Tibial artery (tissue), 4 donors: ENCODE data around the gene BCAS1.

Experiments used
- DNase-seq, 2 donors: peaks; one replicate each; pipeline ENCODE4 v3.0.0-alpha.2; 2019
- H3K27ac ChIP-seq, 2 donors: fragments of 200-600 bp; sonication (generic) in 1 of 2; 1 replicate in 1 of 2; 2 replicates in 1 of 2; pipeline ENCODE4 v1.5.1; 2018 to 2019; ENCODE audit warnings: mild to moderate bottlenecking in 1 of 2
- H3K27me3 ChIP-seq, 2 donors: fragments of 200-600 bp; sonication (generic) in 1 of 2; one replicate each; pipeline versions ENCODE4 v1.5.1 to v1.6.0; 2016 to 2019
- H3K36me3 ChIP-seq, 3 donors: fragments of 200-600 bp; sonication (generic) in 2 of 3; one replicate each; pipeline ENCODE4 v1.5.1; 2016 to 2019; ENCODE audit warnings: mild to moderate bottlenecking in 2 of 3
- H3K4me1 ChIP-seq, 4 donors: fragments of 200-600 bp; sonication (generic) in 2 of 4; 1 replicate in 3 of 4; 2 replicates in 1 of 4; pipeline ENCODE4 v1.5.1; 2016 to 2019
- H3K4me3 ChIP-seq, 2 donors: fragments of 200-600 bp; sonication (generic) in 1 of 2; 1 replicate in 1 of 2; 2 replicates in 1 of 2; pipeline ENCODE4 v1.5.1; 2018 to 2019; ENCODE audit warnings: mild to moderate bottlenecking in 2 of 2
- H3K9me3 ChIP-seq, 3 donors: fragments of 200-600 bp; sonication (generic) in 1 of 3; one replicate each; pipeline ENCODE4 v1.5.1; 2016 to 2019
- intact Hi-C: fragments of 100-400 bp; cut with DNase I; formaldehyde crosslinking; loops from one replicate; pipeline ENCODE4 v1.15.0; 2023; ENCODE audit warnings: low total_unique reads
- TF ChIP-seq, protein P1 (sequence below), 2 experiments: fragments of 200-600 bp in 1 of 2; fragments of 450-650 bp in 1 of 2; IDR thresholded peaks; one replicate each; pipeline ENCODE4 v1.5.1; 2017 to 2019; ENCODE audit warnings: antibody characterized with exemption in 2 of 2, mild to moderate bottlenecking in 1 of 2, moderate library complexity in 1 of 2

BCAS1 gene

DNA sequence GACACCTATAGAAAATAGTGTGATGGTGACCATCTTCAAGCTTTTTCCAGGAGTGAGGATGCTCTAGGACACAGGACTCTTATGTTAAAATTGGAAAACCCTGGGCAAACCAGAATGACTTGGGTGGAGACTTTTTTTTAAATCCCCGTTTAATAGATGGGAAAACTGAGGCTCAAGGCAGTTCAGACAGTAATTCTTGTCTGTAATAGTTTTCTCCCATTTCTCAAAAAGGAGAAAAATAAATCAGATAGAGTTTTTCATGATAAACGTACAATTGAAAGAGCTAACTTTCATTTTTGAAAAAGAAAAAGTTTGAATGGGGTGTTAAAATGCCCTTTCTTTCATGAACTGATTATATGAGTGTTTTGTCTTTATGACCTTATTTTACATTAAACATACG is 6.8 kb downstream of the BCAS1 start:
- Histone ChIP-seq H3K27ac (no peak overlapping the region), H3K36me3 (no peaks in the 10 kb centered on the region), H3K4me3 (no peak overlapping the region), H3K27me3 (peaks cover 0 to 11% of the 10 kb centered on the region in 2 donors), H3K9me3 (no peaks in the 10 kb centered on the region), H3K4me1 (no peaks in the 10 kb centered on the region)
- intact Hi-C loops: no loop called here
- DNase-seq: no peak
- TF ChIP-seq, protein P1, sequence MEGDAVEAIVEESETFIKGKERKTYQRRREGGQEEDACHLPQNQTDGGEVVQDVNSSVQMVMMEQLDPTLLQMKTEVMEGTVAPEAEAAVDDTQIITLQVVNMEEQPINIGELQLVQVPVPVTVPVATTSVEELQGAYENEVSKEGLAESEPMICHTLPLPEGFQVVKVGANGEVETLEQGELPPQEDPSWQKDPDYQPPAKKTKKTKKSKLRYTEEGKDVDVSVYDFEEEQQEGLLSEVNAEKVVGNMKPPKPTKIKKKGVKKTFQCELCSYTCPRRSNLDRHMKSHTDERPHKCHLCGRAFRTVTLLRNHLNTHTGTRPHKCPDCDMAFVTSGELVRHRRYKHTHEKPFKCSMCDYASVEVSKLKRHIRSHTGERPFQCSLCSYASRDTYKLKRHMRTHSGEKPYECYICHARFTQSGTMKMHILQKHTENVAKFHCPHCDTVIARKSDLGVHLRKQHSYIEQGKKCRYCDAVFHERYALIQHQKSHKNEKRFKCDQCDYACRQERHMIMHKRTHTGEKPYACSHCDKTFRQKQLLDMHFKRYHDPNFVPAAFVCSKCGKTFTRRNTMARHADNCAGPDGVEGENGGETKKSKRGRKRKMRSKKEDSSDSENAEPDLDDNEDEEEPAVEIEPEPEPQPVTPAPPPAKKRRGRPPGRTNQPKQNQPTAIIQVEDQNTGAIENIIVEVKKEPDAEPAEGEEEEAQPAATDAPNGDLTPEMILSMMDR (IDR thresholded peaks at IDR 0.05): no peak

DNA sequence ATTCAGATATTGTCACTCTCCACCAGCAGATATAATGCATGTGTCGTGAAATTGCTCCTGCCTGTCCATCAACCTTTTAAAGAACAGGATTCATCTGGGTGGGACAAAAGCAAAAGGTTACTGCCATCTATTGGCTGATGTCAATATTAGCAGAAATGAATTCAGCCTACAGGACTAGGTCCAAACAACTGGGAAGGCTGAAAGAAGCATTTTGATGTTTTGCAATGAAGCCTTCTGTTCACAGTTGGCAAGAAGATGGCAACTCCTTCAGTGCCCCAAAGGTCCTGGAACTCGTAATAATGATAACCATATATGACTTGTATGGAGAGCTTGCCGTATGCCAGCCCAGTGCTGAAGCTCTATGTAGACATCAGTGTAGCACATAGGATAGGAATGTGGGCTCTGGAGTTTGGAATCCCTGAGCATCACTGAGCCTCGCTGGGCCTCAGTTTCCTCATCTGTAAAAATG is 7.5 kb downstream of the BCAS1 start:
- TF ChIP-seq, protein P1 (IDR thresholded peaks at IDR 0.05): peak; percentile 28 to 36
- DNase-seq: no peak
- H3K4me3 ChIP-seq: no peak overlapping the region
- H3K27ac ChIP-seq: no peak overlapping the region
- H3K9me3 ChIP-seq: no peaks in the 10 kb centered on the region
- peaks cover 0 to 9% of the 10 kb centered on the region in 2 donors for H3K27me3 ChIP-seq
- intact Hi-C loops: no loop called here
- H3K4me1 ChIP-seq: no peaks in the 10 kb centered on the region
- no peaks in the 10 kb centered on the region for H3K36me3 ChIP-seq

DNA sequence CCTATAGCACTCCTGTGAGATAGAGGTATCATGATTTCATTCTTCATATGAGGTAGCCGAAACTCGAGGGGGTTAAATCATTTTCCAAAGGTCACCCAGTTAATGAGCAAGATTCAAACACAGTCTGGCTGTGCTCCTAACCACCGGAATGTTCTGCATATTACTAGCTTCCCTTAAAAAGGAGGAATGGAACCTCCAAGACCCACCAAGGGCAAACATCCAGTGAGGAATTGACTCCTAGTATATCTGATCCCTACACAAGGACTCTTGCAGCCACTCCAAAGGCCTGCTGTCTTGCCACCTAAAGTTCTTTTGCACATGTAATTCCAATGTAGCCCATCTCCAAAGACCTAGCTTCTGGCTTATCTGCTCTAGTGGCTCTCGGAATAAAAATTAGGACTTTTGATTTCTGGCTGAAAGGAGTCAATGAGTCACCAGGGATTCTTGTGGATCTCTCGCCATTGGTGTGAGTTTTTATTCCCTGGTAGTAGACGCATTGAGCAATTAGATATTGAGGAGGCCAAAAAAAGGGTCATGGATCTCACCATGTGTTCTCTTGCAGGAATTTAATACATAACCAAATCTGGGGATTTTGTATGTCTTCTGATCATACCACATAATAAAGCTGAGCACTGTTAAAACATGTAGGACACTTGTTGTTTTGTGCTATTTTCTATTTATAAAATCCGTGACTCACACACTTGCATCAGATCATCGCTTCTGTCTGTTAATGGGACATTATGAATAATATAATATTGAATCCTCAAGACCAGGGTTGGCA is 9.1 kb downstream of the BCAS1 start:
- intact Hi-C loops: no loop called here
- TF ChIP-seq, protein P1 (IDR thresholded peaks at IDR 0.05): no peak
- no peaks in the 10 kb centered on the region for H3K4me1 ChIP-seq
- no peak for DNase-seq
- peaks cover 0 to 7% of the 10 kb centered on the region in 2 donors for H3K27me3 ChIP-seq
- H3K4me3 ChIP-seq: no peak overlapping the region
- H3K36me3 ChIP-seq: no peaks in the 10 kb centered on the region
- no peaks in the 10 kb centered on the region for H3K9me3 ChIP-seq
- no peak overlapping the region for H3K27ac ChIP-seq

DNA sequence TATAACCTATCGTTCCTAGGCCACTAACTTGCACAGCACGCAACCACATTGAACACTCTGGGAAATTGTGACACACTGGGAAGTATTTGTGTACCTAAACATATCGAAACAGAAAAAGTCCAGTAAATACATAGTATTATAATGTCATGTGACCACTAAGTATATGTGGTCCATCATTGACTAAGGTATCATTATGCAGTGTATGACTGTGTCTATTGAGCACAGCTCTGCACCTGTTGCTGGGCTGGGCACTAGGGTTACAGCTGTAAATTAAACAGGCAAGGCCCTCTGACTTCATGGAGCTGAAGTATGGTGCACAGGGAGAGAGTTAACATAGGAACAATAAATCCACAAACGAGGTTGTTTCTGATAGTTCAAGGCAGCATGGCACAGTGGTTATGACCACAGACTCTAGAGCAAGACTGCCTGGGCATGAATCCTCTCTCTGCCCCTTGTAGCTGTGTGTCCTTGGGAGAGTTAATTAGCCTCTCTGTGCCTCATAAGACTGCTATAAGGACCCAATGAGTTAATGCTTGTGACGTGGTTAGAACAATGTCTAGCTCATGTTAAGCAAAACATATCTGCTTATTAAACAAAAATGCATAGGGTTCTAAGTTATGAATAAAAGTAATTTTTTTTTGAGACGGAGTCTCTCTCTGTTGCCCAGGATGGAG is 10.6 kb downstream of the BCAS1 start:
- TF ChIP-seq, protein P1 (IDR thresholded peaks at IDR 0.05): no peak
- intact Hi-C loops: no loop called here
- Histone ChIP-seq H3K27ac (no peak overlapping the region), H3K4me1 (no peaks in the 10 kb centered on the region), H3K9me3 (no peaks in the 10 kb centered on the region), H3K27me3 (no peaks in the 10 kb centered on the region), H3K4me3 (no peak overlapping the region), H3K36me3 (no peaks in the 10 kb centered on the region)
- DNase-seq: no peak

DNA sequence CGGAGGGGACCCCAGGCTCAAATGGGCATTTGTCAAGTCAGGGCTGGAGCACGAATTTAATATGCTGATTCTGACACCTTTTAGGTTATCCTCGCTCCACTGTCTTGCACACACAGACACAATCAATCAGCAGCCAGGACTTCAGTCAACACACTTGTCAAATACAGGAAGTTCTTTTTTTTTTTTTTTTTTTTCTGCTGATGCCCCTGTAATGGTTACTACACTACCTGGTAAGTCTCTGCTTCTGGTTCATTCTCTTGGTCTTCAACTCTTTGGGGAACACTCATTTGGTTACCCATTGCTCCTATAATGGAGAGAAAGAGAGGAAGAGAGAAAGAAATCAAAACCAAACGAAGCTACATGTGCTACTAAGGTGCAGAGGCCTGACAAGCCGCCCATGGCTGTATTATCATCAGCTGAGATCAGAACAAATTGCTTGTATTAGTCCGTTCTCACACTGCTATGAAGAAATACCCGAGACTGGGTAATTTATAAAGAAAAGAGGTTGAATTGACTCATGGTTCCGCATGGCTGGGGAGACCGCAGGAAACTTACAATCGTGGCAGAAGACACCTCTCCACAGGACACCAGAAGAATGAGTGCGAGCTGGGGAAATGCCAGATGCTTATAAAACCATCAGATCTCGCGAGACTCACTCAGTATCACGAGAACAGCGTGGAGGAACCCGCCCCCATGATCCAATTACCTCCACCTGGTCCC is 11.8 kb downstream of the BCAS1 start:
- intact Hi-C loops: no loop called here
- no peak for DNase-seq
- Histone ChIP-seq H3K36me3 (no peaks in the 10 kb centered on the region), H3K4me3 (no peak overlapping the region), H3K4me1 (no peaks in the 10 kb centered on the region), H3K27ac (no peak overlapping the region), H3K27me3 (no peaks in the 10 kb centered on the region), H3K9me3 (no peaks in the 10 kb centered on the region)
- TF ChIP-seq, protein P1 (IDR thresholded peaks at IDR 0.05): no peak
